Natural killer cell (primary cell): ENCODE data around the gene TEX48. TPM values are rescaled to one million over a fixed set of nuclear protein-coding genes. Genes with fewer than 3 reads are reported as not detected.

Source experiments
- ATAC-seq, 3 donors: fragments of 150-1000 bp in 2 of 3; fragments of 200-7000 bp in 1 of 3; cut with Tn5 transposase; 1 replicate in 1 of 3; 2 replicates in 2 of 3; pipeline ENCODE4 v1.10.0; 2021; ENCODE audit warnings: mild to moderate bottlenecking in 2 of 3, moderate library complexity in 2 of 3
- DNase-seq, 2 donors: peaks; one replicate each; pipeline versions ENCODE4 v3.0.0 to v3.0.0-alpha.2; 2013 to 2021; ENCODE audit warnings: mixed read lengths in 1 of 2
- H3K27ac ChIP-seq: one replicate; pipeline ENCODE4 v1.5.1; 2013; ENCODE audit warnings: mild to moderate bottlenecking, low read length
- H3K27me3 ChIP-seq: one replicate; pipeline ENCODE4 v1.6.1; 2013; ENCODE audit warnings: low read length; ENCODE audit not compliant: control insufficient read depth, insufficient read depth
- H3K36me3 ChIP-seq: one replicate; pipeline ENCODE4 v1.6.1; 2013; ENCODE audit warnings: low read length; ENCODE audit not compliant: control insufficient read depth, insufficient read depth
- H3K4me1 ChIP-seq: one replicate; pipeline ENCODE4 v1.6.1; 2013; ENCODE audit warnings: low read length; ENCODE audit not compliant: control insufficient read depth, insufficient read depth
- H3K4me3 ChIP-seq: one replicate; pipeline ENCODE4 v1.5.1; 2013; ENCODE audit warnings: low read length
- H3K9me3 ChIP-seq: one replicate; pipeline ENCODE4 v1.6.1; 2013; ENCODE audit warnings: low read length; ENCODE audit not compliant: control insufficient read depth, insufficient read depth
- H3K27ac Mint-ChIP-seq, 2 donors: one replicate each; pipeline ENCODE4 v1.8.0; 2022; ENCODE audit warnings: mild to moderate bottlenecking in 2 of 2, mixed read lengths in 2 of 2, moderate library complexity in 1 of 2
- H3K27me3 Mint-ChIP-seq, 2 donors: one replicate each; pipeline ENCODE4 v1.8.0; 2022; ENCODE audit warnings: low read depth in 2 of 2, mixed read lengths in 2 of 2
- H3K36me3 Mint-ChIP-seq: one replicate; pipeline ENCODE4 v1.8.0; 2022; ENCODE audit warnings: mixed read lengths
- H3K4me1 Mint-ChIP-seq, 2 donors: one replicate each; pipeline ENCODE4 v1.8.0; 2022; ENCODE audit warnings: mixed read lengths in 2 of 2
- H3K4me3 Mint-ChIP-seq: one replicate; pipeline ENCODE4 v1.8.0; 2022; ENCODE audit warnings: mild to moderate bottlenecking, moderate library complexity, mixed read lengths
- H3K9me3 Mint-ChIP-seq, 2 donors: one replicate each; pipeline ENCODE4 v1.8.0; 2022; ENCODE audit warnings: mixed read lengths in 2 of 2
- CTCF ChIP-seq: fragments of 200-600 bp; IDR thresholded peaks from one replicate; pipeline ENCODE4 v1.8.0; 2022; ENCODE audit warnings: antibody characterized with exemption
- WGBS: methylation state at CpG from one replicate; pipeline ENCODE4 v1.1.7; 2013; ENCODE audit warnings: missing lambda C conversion rate; ENCODE audit not compliant: insufficient coverage; 5-methylcytosine and 5-hydroxymethylcytosine counted together
- intact Hi-C: fragments of 100-400 bp; cut with micrococcal nuclease; formaldehyde crosslinking; loops from one replicate; pipeline ENCODE4 v1.14.2; 2022
- total RNA-seq, 4 donors: library from RNA; stranded (reverse); fragments of 120-200 nt in 1 of 4; gene quantifications; one replicate each; pipeline versions ENCODE4 v1.2.3 to v1.2.4, GENCODE V29; 2013 to 2022

Gene TEX48
- total RNA-seq, 3 donors from 2014 or later (not counting 1 experiment from before 2014, with no cell fraction given): not detected

GRCh38 chr9:114690308-114690707, 8.3 kb upstream of the TEX48 start:
- no peaks in the 10 kb centered on the region for H3K4me1 Mint-ChIP-seq

DNA sequence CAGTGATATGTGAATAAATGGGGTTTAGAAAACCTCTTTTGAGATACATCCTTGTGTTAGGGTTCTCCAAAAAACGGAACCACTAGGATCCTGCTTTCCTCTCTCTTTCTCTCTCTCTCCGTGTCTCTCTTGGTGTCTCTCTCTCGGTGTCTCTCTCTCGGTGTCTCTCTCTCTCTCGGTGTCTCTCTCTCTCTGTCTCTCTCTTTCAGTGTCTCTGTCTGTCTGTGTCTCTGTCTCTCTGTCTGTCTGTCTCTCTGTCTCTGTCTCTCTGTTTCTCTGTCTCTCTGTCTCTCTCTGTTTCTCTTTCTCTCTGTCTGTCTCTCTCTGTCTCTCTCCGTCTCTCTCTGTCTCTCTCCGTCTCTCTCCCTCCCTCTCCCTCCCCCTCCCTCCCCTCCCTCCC, 7.8 kb upstream of the TEX48 start:
- Mint-ChIP-seq H3K9me3 (no peaks in the 10 kb centered on the region), H3K27ac (no peak overlapping the region), H3K36me3 (no peaks in the 10 kb centered on the region), H3K4me1 (no peaks in the 10 kb centered on the region), H3K27me3 (peaks cover 5 to 15% of the 10 kb centered on the region in 2 donors), H3K4me3 (no peak overlapping the region)
- peaks cover 4% of the 10 kb centered on the region for H3K4me1 ChIP-seq
- TF ChIP-seq CTCF: no peak
- DNase-seq (no peak), ATAC-seq (no peak)
- H3K27ac ChIP-seq: no peak overlapping the region
- no peaks in the 10 kb centered on the region for H3K27me3 ChIP-seq
- no peak overlapping the region for H3K4me3 ChIP-seq
- intact Hi-C loops: no loop called here
- no peaks in the 10 kb centered on the region for H3K9me3 ChIP-seq
- WGBS: 84% methylated on average over 7 of the region's 7 CpGs
- H3K36me3 ChIP-seq: no peaks in the 10 kb centered on the region

More at GRCh38 chr9:114690308-114690707, 8.3 kb upstream of the TEX48 start:
- Mint-ChIP-seq H3K27me3 (peaks cover 5 to 15% of the 10 kb centered on the region in 2 donors), H3K4me3 (no peak overlapping the region), H3K36me3 (no peaks in the 10 kb centered on the region), H3K27ac (no peak overlapping the region), H3K9me3 (no peaks in the 10 kb centered on the region)
- intact Hi-C loops: no loop called here
- no peak for DNase-seq
- H3K9me3 ChIP-seq: no peaks in the 10 kb centered on the region
- H3K27ac ChIP-seq: no peak overlapping the region
- no peak overlapping the region for H3K4me3 ChIP-seq
- WGBS: 98% methylated on average over 4 of the region's 4 CpGs
- TF ChIP-seq CTCF: no peak
- H3K4me1 ChIP-seq: peaks cover 4% of the 10 kb centered on the region
- no peak for ATAC-seq
- no peaks in the 10 kb centered on the region for H3K27me3 ChIP-seq
- H3K36me3 ChIP-seq: no peaks in the 10 kb centered on the region

GRCh38 chr9:114688909-114689610, 7.1 kb upstream of the TEX48 start:
- DNase-seq: no peak
- TF ChIP-seq CTCF: no peak
- Mint-ChIP-seq H3K9me3 (no peaks in the 10 kb centered on the region), H3K4me1 (no peaks in the 10 kb centered on the region), H3K4me3 (no peak overlapping the region), H3K27me3 (peaks cover 5 to 15% of the 10 kb centered on the region in 2 donors), H3K36me3 (no peaks in the 10 kb centered on the region), H3K27ac (no peak overlapping the region)
- Histone ChIP-seq H3K9me3 (no peaks in the 10 kb centered on the region), H3K4me3 (no peak overlapping the region), H3K4me1 (peaks cover 4% of the 10 kb centered on the region), H3K27ac (no peak overlapping the region), H3K27me3 (no peaks in the 10 kb centered on the region), H3K36me3 (no peaks in the 10 kb centered on the region)
- ATAC-seq: no peak
- intact Hi-C loops: no loop called here
- WGBS: 100% methylated on average over 1 of the region's 3 CpGs

DNA sequence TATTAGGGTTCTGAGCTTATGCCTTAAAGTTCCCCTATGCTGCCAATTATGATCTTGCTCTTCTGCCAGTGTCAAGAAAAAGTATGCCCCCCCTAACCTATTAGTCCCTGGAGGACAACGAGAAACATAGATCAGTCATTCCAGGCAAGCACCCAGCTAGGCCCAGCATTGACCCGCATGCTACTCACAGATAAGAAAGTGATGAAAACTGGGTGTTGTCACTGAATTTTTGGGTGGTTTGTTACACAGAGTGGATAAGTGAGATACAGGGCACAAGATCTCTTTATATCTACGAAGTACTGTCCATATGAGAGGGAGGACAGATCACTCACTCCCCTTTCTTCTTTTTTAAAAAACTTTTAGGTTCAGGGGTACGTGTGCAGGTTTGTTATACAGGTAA, 6.4 kb upstream of the TEX48 start:
- Histone ChIP-seq H3K9me3 (no peaks in the 10 kb centered on the region), H3K36me3 (no peaks in the 10 kb centered on the region), H3K4me3 (no peak overlapping the region), H3K27me3 (no peaks in the 10 kb centered on the region), H3K4me1 (peaks cover 4% of the 10 kb centered on the region), H3K27ac (no peak overlapping the region)
- no peaks in the 10 kb centered on the region for H3K9me3 Mint-ChIP-seq
- WGBS: 96% methylated on average over 3 of the region's 4 CpGs
- no peak overlapping the region for H3K27ac Mint-ChIP-seq
- TF ChIP-seq CTCF: no peak
- intact Hi-C loops: no loop called here
- H3K36me3 Mint-ChIP-seq: no peaks in the 10 kb centered on the region
- H3K27me3 Mint-ChIP-seq: peaks cover 5 to 15% of the 10 kb centered on the region in 2 donors
- ATAC-seq: no peak
- H3K4me3 Mint-ChIP-seq: no peak overlapping the region
- H3K4me1 Mint-ChIP-seq: no peaks in the 10 kb centered on the region
- no peak for DNase-seq
